ENCODE measurements around the gene CAMTA1. TPM values are rescaled to one million over a fixed set of nuclear protein-coding genes. Genes with fewer than 3 reads are reported as not detected.

CAMTA1 gene
- polyA plus RNA-seq, 12 donors, result 24.2 to 51.1 (median 44.7) TPM; not detected in 1

GRCh38 chr1:7178336-7178735 is 393.1 kb downstream of the CAMTA1 start:
- DNase-seq, result no peak

GRCh38 chr1:7178741-7179140 is 393.5 kb downstream of the CAMTA1 start:
- no peak for DNase-seq

GRCh38 chr1:7185721-7186120 is 400.5 kb downstream of the CAMTA1 start:
- no peak for DNase-seq

GRCh38 chr1:7186382-7187111 is 401.3 kb downstream of the CAMTA1 start:
- no peak for DNase-seq

GRCh38 chr1:7187112-7187493 is 401.8 kb downstream of the CAMTA1 start:
- DNase-seq, result no peak

- no peak for DNase-seq
Measured at GRCh38 chr1:7190261-7190660, 405.0 kb downstream of the CAMTA1 start.

- DNase-seq, result no peak
Measured at GRCh38 chr1:7192453-7192852, 407.2 kb downstream of the CAMTA1 start.

GRCh38 chr1:7196036-7196911 is 411.0 kb downstream of the CAMTA1 start:
- DNase-seq, result no peak

GRCh38 chr1:7198664-7199063 is 413.4 kb downstream of the CAMTA1 start:
- DNase-seq, result no peak

- DNase-seq, result no peak
Measured at GRCh38 chr1:7199077-7199779, 414.0 kb downstream of the CAMTA1 start.

- no peak for DNase-seq
Measured at GRCh38 chr1:7207875-7208646, 422.8 kb downstream of the CAMTA1 start.

GRCh38 chr1:7208647-7209180 is 423.5 kb downstream of the CAMTA1 start:
- no peak for DNase-seq

- DNase-seq, result no peak
Measured at GRCh38 chr1:7209336-7209735, 424.1 kb downstream of the CAMTA1 start.

GRCh38 chr1:7218210-7218832 is 433.1 kb downstream of the CAMTA1 start:
- DNase-seq, result peak; percentile 21

- DNase-seq, result no peak
Measured at GRCh38 chr1:7219031-7219430, 433.8 kb downstream of the CAMTA1 start.

GRCh38 chr1:7220007-7220406 is 434.8 kb downstream of the CAMTA1 start:
- DNase-seq, result no peak

- DNase-seq, result no peak
Measured at GRCh38 chr1:7220712-7221252, 435.5 kb downstream of the CAMTA1 start.

- no peak for DNase-seq
Measured at GRCh38 chr1:7221826-7222694, 436.8 kb downstream of the CAMTA1 start.

GRCh38 chr1:7222695-7223015 is 437.4 kb downstream of the CAMTA1 start:
- no peak for DNase-seq

Data from muscle of arm (tissue), 12 donors.